ENCODE measurements around the gene SLC35F3. TPM values are rescaled to one million over a fixed set of nuclear protein-coding genes. Genes with fewer than 3 reads are reported as not detected.

SLC35F3 gene
- total and polyA plus RNA-seq, 8 donors, result 1.4 to 7.1 (median 2.5) TPM

GRCh38 chr1:234004591-234004990 lies 100.1 kb downstream of the SLC35F3 start:
- Histone ChIP-seq H3K4me3 (no peak overlapping the region), H3K36me3 (no peaks in the 10 kb centered on the region), H3K27ac (no peak overlapping the region), H3K27me3 (no peaks in the 10 kb centered on the region), H3K9me3 (no peaks in the 10 kb centered on the region), H3K4me1 (no peaks in the 10 kb centered on the region)
- no peak for ATAC-seq
- no peak for TF ChIP-seq CTCF (IDR thresholded peaks at IDR 0.05)
- no peak for FAIRE-seq
- intact Hi-C loops (cut with DNase I), result no loop called here
- DNase-seq, result no peak

GRCh38 chr1:234007684-234008083 lies 103.2 kb downstream of the SLC35F3 start:
- Histone ChIP-seq H3K27ac (no peak overlapping the region), H3K36me3 (no peaks in the 10 kb centered on the region), H3K4me3 (no peak overlapping the region), H3K27me3 (no peaks in the 10 kb centered on the region), H3K4me1 (no peaks in the 10 kb centered on the region), H3K9me3 (no peaks in the 10 kb centered on the region)
- no peak for TF ChIP-seq CTCF (IDR thresholded peaks at IDR 0.05)
- 56 to 72% methylated on average over 1 of the region's 1 CpG for WGBS, 2 donors
- ATAC-seq, result no peak
- FAIRE-seq, result no peak
- DNase-seq, result no peak
- intact Hi-C loops (cut with DNase I), result no loop called here

- no peak overlapping the region for H3K4me3 ChIP-seq
- H3K9me3 ChIP-seq, result no peaks in the 10 kb centered on the region
- no peak for DNase-seq
- intact Hi-C loops (cut with DNase I), result no loop called here
- H3K36me3 ChIP-seq, result no peaks in the 10 kb centered on the region
- TF ChIP-seq CTCF (IDR thresholded peaks at IDR 0.05), result no peak
- H3K27ac ChIP-seq, result no peak overlapping the region
- no peak for FAIRE-seq
- ATAC-seq, result no peak
- H3K4me1 ChIP-seq, result no peaks in the 10 kb centered on the region
- H3K27me3 ChIP-seq, result no peaks in the 10 kb centered on the region
Measured at GRCh38 chr1:234008591-234008990, 104.1 kb downstream of the SLC35F3 start.

GRCh38 chr1:234009668-234010067 lies 105.2 kb downstream of the SLC35F3 start:
- TF ChIP-seq CTCF (IDR thresholded peaks at IDR 0.05), result no peak
- ATAC-seq (no peak), DNase-seq (no peak), FAIRE-seq (no peak)
- H3K9me3 ChIP-seq, result no peaks in the 10 kb centered on the region
- intact Hi-C loops (cut with DNase I), result no loop called here
- no peaks in the 10 kb centered on the region for H3K27me3 ChIP-seq
- no peaks in the 10 kb centered on the region for H3K36me3 ChIP-seq
- no peak overlapping the region for H3K4me3 ChIP-seq
- 62 to 73% methylated on average over 1 of the region's 1 CpG for WGBS, 2 donors
- no peaks in the 10 kb centered on the region for H3K4me1 ChIP-seq
- H3K27ac ChIP-seq, result no peak overlapping the region

- Histone ChIP-seq H3K27ac (no peak overlapping the region), H3K27me3 (no peaks in the 10 kb centered on the region), H3K9me3 (no peaks in the 10 kb centered on the region), H3K4me3 (no peak overlapping the region), H3K4me1 (no peaks in the 10 kb centered on the region), H3K36me3 (no peaks in the 10 kb centered on the region)
- DNase-seq, result no peak
- no peak for FAIRE-seq
- intact Hi-C loops (cut with DNase I), result no loop called here
- TF ChIP-seq CTCF (IDR thresholded peaks at IDR 0.05), result no peak
- WGBS, 2 donors, result 68 to 72% methylated on average over 3 of the region's 3 CpGs
- ATAC-seq, result no peak
Measured at GRCh38 chr1:234014208-234014607, 109.7 kb downstream of the SLC35F3 start.
